ENCODE data around the gene ZNF366. TPM values are rescaled to one million over a fixed set of nuclear protein-coding genes. Genes with fewer than 3 reads are reported as not detected.

Gene ZNF366
- total RNA-seq, 2 experiments from 2014 or later = not detected

- no peak overlapping the region for H3K4me2 ChIP-seq (ENCODE audit: low read length)
- H3K9me2 ChIP-seq (ENCODE audit: insufficient read depth, low read length) = no peaks in the 10 kb centered on the region
- ChIA-PET POLR2A (no interaction called here), CTCF (ENCODE audit: unreplicated experiment) (no interaction called here)
- intact Hi-C loops (cut with micrococcal nuclease; ENCODE audit: unreplicated experiment) = no loop called here
- no peaks in the 10 kb centered on the region for H3K4me1 ChIP-seq (ENCODE audit: insufficient read depth, low read length, poor library complexity, severe bottlenecking)
- no peaks in the 10 kb centered on the region for H3K9me3 ChIP-seq (ENCODE audit: low read length)
- BruUV-seq (replicated peaks) = no TSS peak
- TF ChIP-seq CTCF (conservative IDR thresholded peaks at IDR 0.05; ENCODE audit: low read length) (no peak), EZH2phosphoT487 (IDR thresholded peaks at IDR 0.05; ENCODE audit: borderline replicate concordance, low read depth, low read length) (no peak)
- no peak overlapping the region for H3K27ac ChIP-seq (ENCODE audit: low read depth, low read length, poor library complexity, severe bottlenecking)
- H3K36me3 ChIP-seq (ENCODE audit: insufficient read depth, low read length) = no peaks in the 10 kb centered on the region
- H4K20me1 ChIP-seq (ENCODE audit: insufficient read depth, low read length) = no peaks in the 10 kb centered on the region
- no peaks in the 10 kb centered on the region for H3K79me2 ChIP-seq (ENCODE audit: insufficient read depth, low read depth, low read length)
- H3K4me3 ChIP-seq (ENCODE audit: low read depth, low read length, poor library complexity, severe bottlenecking) = no peak overlapping the region
- H2AFZ ChIP-seq (ENCODE audit: low read length) = no peak overlapping the region
- DNase-seq (ENCODE audit: low spot score) = no peak
Observed at GRCh38 chr5:72393052-72393451, 114.2 kb downstream of the ZNF366 start.

Other genes with a start within 250 kb of the ZNF366 start
- gene MRPS27, start 187.2 kb downstream of the ZNF366 start, total RNA-seq (2014; rRNA removed; shearing (Covaris generic)) = 54.1 and 62.6 TPM in 2 replicates
- gene MRPS27, start 187.2 kb downstream of the ZNF366 start, total RNA-seq (2022) = 70.9 and 74.6 TPM in 2 replicates
- gene PTCD2, start 187.0 kb downstream of the ZNF366 start, total RNA-seq (2014; rRNA removed; shearing (Covaris generic)) = 11.7 and 14.1 TPM in 2 replicates
- gene PTCD2, start 187.0 kb downstream of the ZNF366 start, total RNA-seq (2022) = 15.5 and 17.9 TPM in 2 replicates